ENCODE results near the gene RNF180.

RNF180 gene, protein sequence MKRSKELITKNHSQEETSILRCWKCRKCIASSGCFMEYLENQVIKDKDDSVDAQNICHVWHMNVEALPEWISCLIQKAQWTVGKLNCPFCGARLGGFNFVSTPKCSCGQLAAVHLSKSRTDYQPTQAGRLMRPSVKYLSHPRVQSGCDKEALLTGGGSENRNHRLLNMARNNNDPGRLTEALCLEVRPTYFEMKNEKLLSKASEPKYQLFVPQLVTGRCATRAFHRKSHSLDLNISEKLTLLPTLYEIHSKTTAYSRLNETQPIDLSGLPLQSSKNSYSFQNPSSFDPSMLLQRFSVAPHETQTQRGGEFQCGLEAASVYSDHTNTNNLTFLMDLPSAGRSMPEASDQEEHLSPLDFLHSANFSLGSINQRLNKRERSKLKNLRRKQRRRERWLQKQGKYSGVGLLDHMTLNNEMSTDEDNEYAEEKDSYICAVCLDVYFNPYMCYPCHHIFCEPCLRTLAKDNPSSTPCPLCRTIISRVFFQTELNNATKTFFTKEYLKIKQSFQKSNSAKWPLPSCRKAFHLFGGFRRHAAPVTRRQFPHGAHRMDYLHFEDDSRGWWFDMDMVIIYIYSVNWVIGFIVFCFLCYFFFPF

DNA sequence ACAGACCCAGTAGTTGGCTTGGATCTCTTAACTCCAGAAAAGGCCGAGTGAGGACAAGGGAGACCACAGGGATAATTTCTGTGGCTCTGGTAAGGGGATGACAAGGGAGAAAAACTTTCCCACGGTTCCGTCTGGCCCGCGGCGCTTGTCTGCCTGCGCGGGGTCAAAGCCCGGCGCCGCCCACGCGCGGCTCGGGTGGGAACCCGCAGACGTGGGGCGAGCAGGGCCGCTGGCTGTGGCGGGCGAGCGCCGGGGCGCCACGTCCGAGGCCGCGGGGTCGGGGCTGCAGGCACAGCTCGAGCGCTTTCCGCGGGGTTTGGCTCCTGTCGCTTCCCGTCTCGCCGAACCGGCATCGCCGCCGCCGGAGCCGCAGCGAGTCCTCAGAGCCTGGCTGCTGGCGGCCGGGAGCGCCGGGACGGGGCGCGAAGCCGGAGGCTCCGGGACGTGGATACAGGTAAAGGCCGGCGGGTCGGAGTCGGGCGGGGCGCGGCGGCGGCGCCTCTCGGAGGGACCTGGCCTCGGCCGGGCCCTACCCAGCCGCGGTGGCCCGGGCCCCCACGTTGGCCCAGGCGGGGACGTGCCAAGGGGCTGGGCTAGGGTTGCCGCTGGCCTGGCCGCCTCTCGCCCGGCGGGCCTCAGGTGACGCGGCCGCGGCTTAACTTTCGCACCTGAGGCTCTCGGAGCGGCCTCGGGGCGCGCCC lies at the start of gene RNF180:
Gene RNF180 (plus strand): TSS at position 344 of the 701 bp plus-strand sequence. CDS start 34,965 bp downstream, outside the sequence.
- no peak for DNase-seq (ENCODE audit: low read depth in 1 of 2, low spot score in 1 of 2)

DNA sequence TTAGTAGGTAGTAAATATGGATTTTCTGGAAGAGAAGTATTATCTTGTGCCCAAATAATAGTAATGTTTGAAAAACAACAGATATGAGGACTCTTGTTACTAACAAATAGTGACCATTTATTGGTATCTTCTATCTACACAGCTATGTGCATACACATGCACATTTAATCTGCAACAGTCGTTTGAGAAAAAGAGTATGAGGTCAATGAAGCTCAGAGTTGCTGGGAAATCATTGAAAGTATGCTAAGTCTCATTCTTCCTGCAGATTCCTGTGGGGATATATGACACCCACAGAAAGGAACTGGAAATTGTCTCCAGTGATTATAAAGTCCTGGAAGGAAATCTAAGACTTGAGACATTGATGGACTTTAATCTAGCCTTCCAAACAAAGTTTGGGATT lies 40.1 kb upstream of the RNF180 start:
- DNase-seq (ENCODE audit: low read depth in 1 of 2, low spot score in 1 of 2), result no peak

DNA sequence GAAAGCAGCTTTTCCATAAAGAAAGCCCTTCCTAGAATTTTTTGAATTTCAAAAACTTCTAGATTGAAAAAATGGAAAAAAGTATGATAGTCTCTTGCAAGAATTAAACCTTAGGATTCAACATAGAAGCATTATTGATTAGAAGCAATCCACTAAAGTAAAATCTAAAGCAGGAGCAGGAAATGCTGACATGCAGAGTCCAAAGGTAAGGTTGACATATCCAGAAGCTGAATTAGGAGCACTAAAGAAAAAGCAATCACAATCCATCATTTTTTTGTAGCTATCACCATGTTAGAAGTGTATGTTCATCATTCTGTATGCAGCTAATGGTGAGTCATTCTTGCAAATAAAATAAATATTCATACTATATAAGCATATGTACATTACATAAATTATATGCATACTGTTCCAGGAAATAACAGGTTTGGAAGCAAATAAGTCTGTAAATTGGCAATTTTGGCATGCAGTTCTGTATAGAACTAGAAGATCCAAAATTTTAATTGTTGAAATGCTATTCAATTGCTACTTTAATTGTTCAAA lies 39.4 kb upstream of the RNF180 start:
- DNase-seq (ENCODE audit: low read depth in 1 of 2, low spot score in 1 of 2), result no peak

DNA sequence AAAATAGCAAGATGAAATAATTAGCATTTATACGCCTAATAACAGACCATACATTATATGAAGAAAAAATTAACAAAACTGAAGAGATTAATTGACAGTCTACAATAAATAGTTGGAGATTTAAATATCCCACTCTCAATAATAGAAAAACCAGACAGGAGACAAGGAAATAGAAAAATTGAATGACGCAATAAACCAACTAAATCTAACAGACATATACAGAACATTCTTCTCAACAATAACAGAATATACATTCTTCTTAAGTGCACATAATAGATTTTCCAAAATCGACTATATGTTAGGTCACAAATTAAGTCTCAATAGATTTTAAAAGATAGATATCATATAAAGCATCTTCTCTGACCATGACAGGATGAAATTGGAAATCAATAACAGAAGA lies 25.6 kb upstream of the RNF180 start:
- no peak for DNase-seq (ENCODE audit: low read depth in 1 of 2, low spot score in 1 of 2)

DNA sequence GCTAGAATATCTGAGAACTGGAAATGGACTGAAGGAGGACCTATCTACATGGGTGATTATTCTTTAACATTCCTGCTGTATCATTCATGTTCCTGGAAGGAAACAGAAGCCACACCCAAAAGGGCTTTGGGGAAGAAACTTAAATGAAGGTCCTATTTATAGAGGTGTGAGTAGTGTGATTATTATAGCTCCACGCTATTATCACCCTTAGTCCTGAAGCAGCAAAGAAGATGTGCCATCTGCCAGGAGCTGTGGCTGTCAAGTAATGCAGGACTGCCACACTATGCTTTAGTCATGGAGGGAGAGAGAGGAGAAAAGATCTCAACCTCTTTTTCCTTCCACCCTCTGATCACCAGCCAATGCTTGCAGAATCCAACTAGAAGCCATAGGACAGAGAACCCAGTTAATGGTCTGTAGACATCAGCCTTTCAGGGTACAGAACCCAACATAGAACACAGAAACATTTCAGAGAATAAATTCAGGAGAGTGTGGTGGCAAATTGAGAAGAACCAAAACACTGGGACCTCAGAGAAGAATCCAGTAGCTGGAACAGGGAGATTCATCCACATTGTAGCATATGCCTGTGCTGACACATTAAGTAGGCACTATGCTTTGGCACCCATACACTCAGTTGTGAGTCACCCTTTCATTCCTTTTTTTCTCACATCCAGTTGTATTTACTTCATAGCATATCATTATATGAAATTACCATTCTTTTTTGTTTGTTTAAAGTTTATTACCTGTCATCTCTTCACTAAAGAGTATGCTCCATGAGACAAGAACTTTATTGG lies 21.0 kb upstream of the RNF180 start:
- no peak for DNase-seq (ENCODE audit: low read depth in 1 of 2, low spot score in 1 of 2)

DNA sequence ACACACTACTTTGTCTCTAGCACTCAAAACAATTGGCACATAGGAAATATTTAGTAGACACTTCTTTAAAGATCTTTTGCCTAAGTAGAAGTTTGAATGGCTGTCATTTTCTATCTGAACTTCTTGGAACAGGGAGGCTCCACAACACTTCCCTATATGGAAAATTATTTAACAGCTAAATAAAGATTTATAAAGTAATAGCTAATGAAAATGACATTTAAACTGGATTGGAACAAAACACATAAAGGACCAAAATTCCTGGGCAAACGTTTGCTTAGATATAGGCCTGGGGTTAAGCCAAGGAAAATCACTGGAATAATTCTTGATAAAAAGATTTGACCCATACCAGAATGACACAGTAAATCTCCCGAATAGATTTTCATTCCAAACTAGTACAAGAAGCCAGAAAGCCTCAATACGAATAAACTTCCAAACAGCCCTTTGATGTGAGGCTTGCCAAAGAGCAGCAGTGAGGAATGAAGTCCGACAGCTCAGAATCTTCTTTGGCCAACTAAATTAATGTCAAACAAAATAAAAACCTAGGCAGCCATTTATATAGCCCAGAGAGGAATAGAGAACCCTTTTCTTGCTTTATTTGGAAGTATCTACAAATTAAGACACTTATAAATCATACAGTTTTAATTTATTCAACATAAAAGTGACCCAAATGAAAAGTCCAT lies 20.3 kb upstream of the RNF180 start:
- DNase-seq (ENCODE audit: low read depth in 1 of 2, low spot score in 1 of 2), result no peak

DNA sequence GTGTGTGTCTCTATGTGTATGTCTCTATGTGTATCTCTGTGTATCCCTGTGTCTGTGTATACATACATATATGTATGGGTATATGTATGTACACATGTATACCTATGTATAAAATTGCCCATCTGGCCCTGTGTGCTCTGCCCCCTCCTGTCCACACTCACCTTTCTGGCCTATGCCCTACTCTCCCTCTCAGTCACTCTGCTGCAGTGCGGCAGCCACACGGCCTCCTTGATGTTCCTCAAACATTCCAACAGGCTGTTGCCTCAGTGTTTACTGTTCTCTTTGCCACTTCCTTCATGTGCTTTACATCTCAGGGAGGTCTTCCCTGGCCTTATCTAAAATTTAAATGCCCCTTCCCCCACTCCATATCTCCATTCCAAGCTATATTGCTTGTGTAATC lies 18.3 kb upstream of the RNF180 start:
- DNase-seq (ENCODE audit: low read depth in 1 of 2, low spot score in 1 of 2), result no peak

DNA sequence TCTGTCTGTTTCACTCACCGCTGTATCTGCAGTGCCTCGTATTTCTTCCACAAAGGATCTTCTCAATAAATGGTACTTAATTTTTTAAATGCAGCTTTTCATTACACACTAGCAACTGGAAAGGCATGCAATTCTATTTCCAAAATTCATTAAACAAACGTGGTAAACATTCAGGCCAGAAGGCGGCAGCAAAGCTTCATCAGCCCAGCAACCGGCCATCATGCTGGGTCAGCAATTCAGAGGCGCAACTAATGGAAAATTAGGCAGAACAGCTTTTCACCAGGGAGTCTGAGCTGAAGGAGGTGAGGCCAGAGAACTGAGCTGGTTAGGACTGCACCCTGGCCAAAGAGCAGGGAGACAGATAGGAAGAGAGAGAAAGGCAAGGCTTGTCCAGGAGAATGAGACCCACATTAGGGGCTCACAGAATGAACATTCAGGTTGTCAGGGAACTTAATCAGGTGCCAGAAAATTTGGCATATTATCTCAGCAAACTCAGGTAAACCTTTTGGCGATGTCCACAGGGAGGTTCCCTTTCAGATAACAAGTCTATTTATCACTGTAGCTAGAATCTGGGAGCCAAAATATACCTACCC lies 17.7 kb upstream of the RNF180 start:
- no peak for DNase-seq (ENCODE audit: low read depth in 1 of 2, low spot score in 1 of 2)

DNA sequence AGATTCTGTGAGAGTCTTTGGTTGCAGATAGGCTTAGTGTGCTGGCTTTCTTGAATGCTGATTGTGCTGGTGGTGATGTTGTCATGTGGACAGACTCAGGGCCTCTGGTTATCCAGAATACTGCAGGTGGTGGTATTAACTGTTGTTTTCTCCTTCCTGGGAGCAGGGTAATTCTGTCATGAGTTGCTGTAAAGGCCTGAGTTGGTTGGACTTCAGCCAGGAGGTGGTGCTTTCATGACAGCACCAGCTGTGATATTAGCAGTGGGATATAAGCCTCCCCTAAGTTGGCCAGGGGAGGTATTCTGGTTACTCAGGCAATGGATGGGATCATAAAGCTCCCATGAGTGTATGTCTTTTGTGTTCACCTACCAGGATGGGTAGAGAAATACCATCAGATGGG lies 16.4 kb upstream of the RNF180 start:
- no peak for DNase-seq (ENCODE audit: low read depth in 1 of 2, low spot score in 1 of 2)

DNA sequence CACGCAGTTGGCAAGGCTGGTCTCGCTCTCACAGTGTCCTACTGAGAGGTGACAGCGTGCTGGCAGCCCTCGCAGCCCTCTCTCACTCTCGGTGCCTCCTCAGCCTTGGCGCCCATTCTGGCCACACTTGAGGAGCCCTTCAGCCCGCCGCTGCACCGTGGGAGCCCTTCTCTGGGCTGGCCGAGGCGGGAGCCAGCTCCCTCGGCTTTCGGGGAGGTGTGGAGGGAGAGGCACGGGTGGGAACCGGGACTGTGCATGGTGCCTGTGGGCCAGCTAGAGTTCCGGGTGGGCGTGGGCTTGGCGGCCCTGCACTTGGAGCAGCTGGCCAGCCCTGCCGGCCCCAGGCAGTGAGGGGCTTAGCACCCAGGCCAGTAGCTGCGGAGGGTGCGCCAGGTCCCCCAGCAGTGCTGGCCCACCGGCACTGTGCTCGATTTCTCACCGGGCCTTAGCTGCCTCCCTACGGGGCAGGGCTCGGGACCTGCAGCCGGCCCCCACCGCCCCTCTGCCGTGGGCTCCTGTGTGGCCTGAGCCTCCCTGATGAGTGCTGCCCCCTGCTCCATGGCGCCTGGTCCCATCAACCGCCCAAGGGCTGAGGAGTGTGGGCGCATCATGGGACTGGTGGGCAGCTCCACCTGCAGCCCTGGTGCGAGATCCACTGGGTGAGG lies 15.7 kb upstream of the RNF180 start:
- DNase-seq (ENCODE audit: low read depth in 1 of 2, low spot score in 1 of 2), result no peak

DNA sequence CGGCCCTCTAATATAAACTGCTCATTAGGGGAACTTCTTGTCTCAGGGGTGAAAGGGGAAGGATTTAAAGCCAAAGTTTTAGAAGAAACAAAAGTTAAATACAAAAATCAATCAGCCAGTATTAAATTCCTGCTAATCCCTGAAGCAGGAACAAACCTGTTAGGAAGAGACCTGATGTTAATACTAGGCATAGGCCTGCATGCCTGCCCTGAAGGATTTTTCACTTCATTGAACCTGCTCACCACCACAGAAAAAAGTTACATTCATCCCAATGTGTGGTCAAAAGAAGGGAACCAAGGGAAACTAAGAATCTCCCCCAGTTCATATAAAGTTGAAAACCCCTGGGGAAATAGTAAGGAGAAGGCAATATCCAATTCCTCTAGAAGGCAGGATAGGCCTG lies 9.4 kb upstream of the RNF180 start:
- no peak for DNase-seq (ENCODE audit: low read depth in 1 of 2, low spot score in 1 of 2)

DNA sequence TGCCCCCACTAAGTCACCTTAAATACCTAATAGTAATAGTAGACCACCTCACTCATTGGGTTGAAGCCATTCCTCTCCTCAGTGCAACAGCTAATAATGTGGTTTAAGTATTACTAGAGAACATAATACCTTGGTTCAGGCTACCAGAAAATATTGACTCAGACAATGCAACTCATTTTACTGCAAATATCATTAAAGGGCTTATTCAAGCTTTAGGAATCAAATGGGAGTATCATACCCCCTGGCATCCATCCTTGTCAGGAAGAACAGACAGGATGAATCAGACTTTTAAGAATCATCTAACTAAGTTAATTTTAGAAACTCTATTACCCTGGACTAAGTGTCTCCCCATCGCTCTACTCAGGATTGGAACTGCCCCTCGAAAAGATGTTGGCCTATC lies 6.8 kb upstream of the RNF180 start:
- DNase-seq (ENCODE audit: low read depth in 1 of 2, low spot score in 1 of 2), result no peak

DNA sequence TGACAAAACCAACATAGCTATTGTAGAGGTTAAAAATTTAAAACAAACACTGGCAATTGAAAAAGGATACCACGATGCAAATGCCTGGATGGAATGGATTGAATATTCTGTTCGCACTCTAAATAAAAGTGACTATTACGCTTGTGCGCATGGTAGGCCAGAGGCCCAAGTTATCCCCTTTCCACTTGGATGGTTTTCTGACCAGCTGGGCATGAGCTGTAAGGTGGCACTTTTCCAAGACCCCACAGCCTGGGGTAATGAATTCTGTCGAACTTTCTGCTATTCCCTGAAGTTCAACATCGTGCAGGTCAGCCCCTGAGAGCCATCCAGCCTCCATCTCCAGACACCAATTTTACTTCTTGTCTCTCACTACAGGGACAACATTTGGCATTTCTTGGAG lies 5.4 kb upstream of the RNF180 start:
- no peak for DNase-seq (ENCODE audit: low read depth in 1 of 2, low spot score in 1 of 2)

DNA sequence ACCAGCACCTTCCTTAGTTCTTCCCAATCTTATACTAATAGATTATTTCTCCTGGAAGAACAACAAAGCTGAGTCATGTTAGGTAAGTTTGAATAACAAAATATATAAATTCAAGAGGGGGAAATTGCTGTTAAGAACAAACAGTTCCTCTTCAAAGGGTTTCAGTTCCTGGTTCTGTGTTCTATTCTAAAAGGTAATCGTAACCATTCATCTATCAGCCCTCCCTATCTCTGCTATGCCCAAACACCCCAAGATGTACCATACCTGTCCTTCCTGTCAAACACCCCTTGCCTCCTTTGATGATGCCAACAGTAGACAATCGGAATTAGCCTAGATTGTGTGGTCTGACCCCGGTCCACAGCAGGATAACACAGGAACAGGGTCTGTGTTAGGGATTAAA lies 4.2 kb upstream of the RNF180 start:
- no peak for DNase-seq (ENCODE audit: low read depth in 1 of 2, low spot score in 1 of 2)

DNA sequence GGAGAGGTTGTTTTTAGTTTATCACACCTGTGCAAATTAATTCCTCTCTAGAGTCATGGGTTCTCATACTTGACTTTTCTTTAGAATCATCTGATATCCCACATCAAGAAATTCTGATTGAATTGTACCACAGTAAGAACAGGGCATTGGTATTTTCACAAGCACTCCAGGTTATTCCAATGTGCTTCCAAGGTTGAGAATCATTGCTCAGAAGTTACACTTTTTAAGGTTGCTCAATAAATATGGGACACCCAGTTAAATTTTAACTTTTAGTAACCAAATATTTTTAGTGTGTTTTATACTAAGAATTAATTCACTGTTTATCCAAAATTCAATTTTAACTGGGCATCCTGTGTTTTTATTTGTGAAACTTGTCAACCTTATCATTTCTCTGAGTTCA lies 2.5 kb upstream of the RNF180 start:
- DNase-seq (ENCODE audit: low read depth in 1 of 2, low spot score in 1 of 2), result no peak

DNA sequence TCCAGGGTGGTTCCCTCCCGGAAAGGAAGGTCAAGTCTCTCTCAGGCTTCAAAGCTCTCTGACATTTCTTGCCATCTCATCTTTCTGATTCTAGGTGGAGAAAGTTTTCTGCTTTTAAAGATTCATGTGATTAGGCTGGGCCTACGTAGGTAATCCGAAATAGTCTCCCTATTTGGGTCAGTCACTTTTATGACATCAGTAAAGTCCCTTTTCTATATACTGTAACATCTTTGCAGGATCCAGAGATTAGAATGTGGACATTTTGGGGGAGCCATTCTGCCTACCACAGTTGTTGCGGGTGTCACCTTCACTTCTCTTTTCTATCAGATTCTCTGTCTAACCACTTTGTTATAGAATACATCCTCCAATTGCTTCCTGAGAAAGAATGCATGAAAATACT lies 1.9 kb upstream of the RNF180 start:
- no peak for DNase-seq (ENCODE audit: low read depth in 1 of 2, low spot score in 1 of 2)

DNA sequence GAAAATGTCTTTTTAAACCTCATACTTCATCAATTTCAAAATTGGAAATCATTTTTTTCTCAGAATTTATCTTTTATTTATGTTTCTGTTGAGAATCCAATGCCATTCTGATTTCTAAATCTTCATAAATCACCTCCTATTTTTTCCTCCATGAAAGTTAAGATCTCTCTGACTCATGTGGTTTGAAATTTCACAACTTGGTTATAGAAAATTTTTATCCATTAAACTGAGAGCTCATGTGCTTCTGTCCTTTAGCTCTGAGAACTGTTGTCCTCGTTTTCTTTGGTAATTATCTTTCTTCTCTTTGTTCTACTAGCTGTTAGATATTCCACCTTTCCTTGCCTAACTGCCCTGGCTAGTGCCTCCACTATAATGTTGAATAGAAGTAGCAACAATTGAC lies 1.5 kb upstream of the RNF180 start:
- DNase-seq (ENCODE audit: low read depth in 1 of 2, low spot score in 1 of 2), result no peak

DNA sequence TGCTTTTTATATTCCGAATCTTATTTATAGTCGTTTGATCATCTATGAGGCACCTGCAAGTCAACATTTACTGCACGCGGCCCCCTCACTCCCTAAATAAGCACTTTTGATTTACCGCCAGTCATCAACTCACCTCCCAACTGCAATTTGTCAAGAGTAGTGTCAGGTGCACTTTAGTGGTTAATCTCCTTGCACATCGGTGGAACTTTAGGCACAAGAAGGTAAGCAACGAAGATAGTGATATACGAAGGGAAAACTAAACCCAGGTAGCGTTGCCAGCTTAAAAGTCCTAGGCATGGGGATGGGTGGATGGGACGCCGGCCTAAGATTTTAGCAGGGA lies 513 bp upstream of the RNF180 start:
- DNase-seq (ENCODE audit: low read depth in 1 of 2, low spot score in 1 of 2), result no peak

DNA sequence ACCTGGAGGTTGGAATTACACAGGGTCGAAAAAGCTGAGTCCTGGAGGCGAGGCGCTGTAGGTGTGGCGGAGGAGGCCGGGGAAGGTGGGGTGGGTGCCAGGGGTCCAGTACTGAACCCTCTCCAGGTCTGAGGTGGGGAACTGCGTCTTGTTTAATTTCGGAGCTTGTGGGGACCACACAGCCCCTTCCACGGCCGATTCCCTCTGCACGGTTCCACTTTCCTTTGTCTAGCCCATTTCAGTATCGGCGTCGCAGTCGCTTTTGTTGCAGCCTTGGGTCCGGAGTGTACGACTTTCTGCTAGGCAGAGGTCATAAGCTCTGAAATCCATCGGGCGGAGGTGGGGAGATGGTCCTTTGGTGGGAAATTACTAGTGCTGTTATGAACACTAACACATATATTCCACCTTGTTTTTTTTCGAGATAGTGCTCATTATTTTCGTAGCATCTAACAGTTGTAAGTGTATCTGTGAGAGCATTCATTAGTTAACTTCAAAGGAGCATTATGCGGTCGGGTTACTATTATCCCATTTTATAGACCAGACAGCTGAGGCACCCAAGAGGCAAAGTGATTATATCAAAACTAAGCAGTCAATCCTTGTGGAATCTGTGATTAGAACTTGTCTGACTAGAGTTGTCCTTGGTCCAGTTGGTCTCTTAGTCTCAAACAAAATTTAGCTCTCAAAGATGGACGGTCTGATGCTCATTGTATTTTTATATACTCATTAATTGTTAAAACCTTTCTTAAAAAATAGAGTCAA lies 737 bp downstream of the RNF180 start:
- no peak for DNase-seq (ENCODE audit: low read depth in 1 of 2, low spot score in 1 of 2)
